ENCODE measurements around the gene WDR90. TPM values are rescaled to one million over a fixed set of nuclear protein-coding genes. Genes with fewer than 3 reads are reported as not detected.
A peak's percentile ranks its signal among the peaks of the same experiment; 100 is the strongest.

The WDR90 gene
- total RNA-seq: 50.0 TPM

DNA sequence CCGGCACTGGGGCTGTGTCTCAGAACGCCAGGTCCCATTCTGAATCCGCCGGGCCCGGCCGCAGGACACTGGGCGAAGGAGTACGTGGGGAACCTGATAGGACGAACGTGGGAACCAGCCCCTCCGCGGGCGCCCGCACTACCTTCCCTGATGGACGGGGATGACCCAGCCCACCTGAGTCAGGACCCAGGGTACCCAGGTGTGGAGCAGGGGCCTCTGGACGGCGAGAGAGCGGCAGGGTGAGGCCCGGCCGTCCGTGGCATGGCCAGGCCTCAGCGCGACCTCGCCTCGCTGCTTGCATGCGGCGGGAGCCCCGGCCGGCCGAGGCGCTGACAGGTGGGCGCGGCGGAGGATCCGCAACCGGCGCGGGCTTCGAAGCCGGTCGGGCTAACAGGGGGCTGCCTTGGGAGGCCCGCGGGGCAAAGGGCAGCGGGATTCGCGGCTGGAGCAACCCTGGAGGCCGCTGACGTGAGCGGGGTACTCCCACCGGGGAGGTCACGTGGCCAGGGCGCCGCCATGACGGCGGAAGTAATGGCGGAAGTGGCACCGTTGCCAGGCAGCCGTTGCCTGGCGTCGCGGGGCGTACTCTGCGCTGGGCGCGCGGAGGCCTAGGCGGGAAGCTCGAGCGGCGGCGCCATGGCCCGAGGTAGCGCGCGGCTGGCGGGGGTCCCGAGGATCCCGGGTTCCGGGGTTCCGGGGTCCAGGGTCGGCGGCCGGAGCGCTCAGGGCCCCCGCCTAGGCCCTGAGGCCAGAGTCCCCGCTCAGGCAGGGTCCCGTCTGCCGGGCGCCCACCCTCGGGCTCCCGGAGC, at the start of gene WDR90:
Gene WDR90, plus strand, starts transcription at position 585 of the 809 bp plus-strand sequence. Its CDS starts 52 bp downstream, at position 637.
- intact Hi-C loops (cut with DNase I): loop anchor here (1.0 kb wide), 1 partner anchor 12 kb away; no protein-coding TSS in a partner anchor
- TF ChIP-seq, protein P1, sequence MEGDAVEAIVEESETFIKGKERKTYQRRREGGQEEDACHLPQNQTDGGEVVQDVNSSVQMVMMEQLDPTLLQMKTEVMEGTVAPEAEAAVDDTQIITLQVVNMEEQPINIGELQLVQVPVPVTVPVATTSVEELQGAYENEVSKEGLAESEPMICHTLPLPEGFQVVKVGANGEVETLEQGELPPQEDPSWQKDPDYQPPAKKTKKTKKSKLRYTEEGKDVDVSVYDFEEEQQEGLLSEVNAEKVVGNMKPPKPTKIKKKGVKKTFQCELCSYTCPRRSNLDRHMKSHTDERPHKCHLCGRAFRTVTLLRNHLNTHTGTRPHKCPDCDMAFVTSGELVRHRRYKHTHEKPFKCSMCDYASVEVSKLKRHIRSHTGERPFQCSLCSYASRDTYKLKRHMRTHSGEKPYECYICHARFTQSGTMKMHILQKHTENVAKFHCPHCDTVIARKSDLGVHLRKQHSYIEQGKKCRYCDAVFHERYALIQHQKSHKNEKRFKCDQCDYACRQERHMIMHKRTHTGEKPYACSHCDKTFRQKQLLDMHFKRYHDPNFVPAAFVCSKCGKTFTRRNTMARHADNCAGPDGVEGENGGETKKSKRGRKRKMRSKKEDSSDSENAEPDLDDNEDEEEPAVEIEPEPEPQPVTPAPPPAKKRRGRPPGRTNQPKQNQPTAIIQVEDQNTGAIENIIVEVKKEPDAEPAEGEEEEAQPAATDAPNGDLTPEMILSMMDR (IDR thresholded peaks at IDR 0.05): no peak
- H3K27ac ChIP-seq: peak within 1 kb of the TSS; percentile 83 to 87
- no peaks in the 10 kb centered on the region for H3K9me3 ChIP-seq
- H3K4me3 ChIP-seq: peak within 1 kb of the TSS; percentile 76 to 91
- H3K27me3 ChIP-seq: no peaks in the 10 kb centered on the region
- peaks cover 9 to 19% of the 10 kb centered on the region in 2 donors for H3K4me1 ChIP-seq
- no peaks in the 10 kb centered on the region for H3K36me3 ChIP-seq
- peak; percentile 71 to 95 for DNase-seq (ENCODE audit: low spot score in 2 of 2)

DNA sequence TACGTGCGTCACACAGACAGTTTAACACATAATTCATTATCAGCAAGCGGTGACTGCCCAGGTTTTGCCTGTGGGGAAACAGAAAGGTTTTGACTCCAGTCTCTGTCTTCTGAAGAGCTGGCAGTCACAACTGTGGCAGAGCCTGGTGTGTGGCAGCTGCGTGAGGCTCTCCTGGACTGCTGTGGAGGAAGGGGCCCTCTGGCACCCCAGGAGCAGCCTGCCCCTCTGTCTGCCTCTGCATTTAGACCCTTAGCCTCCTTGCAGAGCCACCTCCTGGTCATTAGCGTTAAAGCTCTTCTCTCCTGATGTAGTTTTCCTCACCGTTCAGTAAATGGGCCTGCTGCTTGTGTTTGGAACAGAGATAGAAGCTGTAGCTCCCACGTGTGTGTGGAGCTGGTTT, 48.4 kb upstream of the WDR90 start:
- Histone ChIP-seq H3K27ac (no peak overlapping the region), H3K36me3 (peaks cover 9 to 17% of the 10 kb centered on the region in 2 donors), H3K4me1 (no peaks in the 10 kb centered on the region), H3K4me3 (no peak overlapping the region), H3K27me3 (no peaks in the 10 kb centered on the region), H3K9me3 (no peaks in the 10 kb centered on the region)
- intact Hi-C loops (cut with DNase I): no loop called here
- DNase-seq (ENCODE audit: low spot score in 2 of 2): no peak
- TF ChIP-seq, protein P1 (IDR thresholded peaks at IDR 0.05): no peak

DNA sequence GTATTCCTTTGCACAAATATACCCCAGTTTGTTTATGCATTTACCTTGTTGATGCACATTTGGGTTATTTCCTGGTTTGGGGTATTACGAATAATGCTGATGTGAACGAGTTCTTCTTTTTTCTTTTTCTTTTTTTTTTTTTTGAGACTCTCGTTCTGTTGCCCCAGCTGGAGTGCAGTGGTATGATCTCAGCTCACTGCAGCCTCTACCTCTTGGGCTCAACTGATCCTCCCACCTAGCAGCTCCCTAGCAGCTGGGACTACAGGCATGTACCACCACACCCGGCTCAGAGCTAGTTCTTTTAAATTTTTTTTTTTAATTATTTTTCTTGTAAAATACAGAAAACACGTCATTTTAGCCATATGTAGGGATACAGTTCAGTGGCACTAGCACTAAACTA, 45.2 kb upstream of the WDR90 start:
- intact Hi-C loops (cut with DNase I): no loop called here
- H3K4me1 ChIP-seq: no peaks in the 10 kb centered on the region
- no peaks in the 10 kb centered on the region for H3K27me3 ChIP-seq
- no peaks in the 10 kb centered on the region for H3K9me3 ChIP-seq
- peaks cover 3 to 5% of the 10 kb centered on the region in 2 donors for H3K36me3 ChIP-seq
- H3K4me3 ChIP-seq: no peak overlapping the region
- no peak for DNase-seq (ENCODE audit: low spot score in 2 of 2)
- H3K27ac ChIP-seq: no peak overlapping the region
- TF ChIP-seq, protein P1 (IDR thresholded peaks at IDR 0.05): no peak

DNA sequence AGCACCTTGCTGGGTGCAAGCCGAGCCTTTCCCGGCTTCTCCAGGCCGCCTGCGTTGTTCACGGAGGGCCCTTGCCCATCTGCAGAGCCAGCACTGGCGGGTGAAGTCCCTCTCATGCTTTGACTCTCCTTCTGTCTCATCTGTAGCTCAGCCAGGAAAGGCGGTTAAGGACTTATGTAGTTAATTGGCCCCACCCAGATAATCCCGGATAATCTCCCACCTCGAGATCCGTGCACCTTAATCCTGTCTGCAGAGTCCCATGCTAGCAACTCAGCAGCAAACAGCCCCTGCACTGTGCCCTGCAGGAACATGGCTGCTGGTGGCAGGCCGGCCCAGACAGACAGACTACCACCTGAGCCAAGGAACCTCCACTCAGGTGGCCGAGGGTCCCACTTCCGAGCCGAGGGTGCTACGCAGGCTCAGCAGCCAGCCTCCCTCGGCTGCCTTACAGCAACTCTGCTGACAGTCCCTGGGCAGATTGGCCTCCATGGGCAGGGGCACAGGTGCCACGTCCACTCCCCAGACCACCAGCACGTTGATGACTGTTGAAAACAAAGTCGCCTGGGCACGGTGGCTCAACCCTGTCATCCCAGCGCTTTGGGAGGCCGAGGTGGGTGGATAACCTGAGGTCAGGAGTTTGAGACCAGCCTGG, 42.4 kb upstream of the WDR90 start:
- H3K4me3 ChIP-seq: no peak overlapping the region
- no peaks in the 10 kb centered on the region for H3K36me3 ChIP-seq
- intact Hi-C loops (cut with DNase I): no loop called here
- no peaks in the 10 kb centered on the region for H3K9me3 ChIP-seq
- no peaks in the 10 kb centered on the region for H3K4me1 ChIP-seq
- TF ChIP-seq, protein P1 (IDR thresholded peaks at IDR 0.05): no peak
- H3K27me3 ChIP-seq: no peaks in the 10 kb centered on the region
- no peak for DNase-seq (ENCODE audit: low spot score in 2 of 2)
- no peak overlapping the region for H3K27ac ChIP-seq

DNA sequence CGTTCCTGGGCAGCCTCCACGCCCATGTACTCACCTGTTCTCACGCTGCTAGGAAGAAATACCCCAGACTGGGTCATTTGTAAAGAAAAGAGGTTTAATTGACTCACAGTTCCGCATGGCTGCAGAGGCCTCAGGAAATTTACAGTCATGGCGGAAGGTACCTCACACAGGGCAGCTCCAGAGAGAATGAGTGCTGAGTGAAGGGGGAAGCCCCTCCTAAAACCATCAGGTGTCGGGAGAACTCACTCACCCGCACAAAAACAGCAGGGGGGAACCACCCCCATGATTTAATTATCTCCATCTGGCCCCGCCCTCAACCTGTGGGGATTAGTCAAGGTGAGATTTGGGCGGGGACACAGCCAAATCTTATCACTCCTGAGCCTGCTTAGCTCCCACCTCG, 41.1 kb upstream of the WDR90 start:
- Histone ChIP-seq H3K9me3 (no peaks in the 10 kb centered on the region), H3K4me3 (no peak overlapping the region), H3K36me3 (no peaks in the 10 kb centered on the region), H3K27ac (no peak overlapping the region), H3K27me3 (no peaks in the 10 kb centered on the region), H3K4me1 (no peaks in the 10 kb centered on the region)
- intact Hi-C loops (cut with DNase I): no loop called here
- TF ChIP-seq, protein P1 (IDR thresholded peaks at IDR 0.05): no peak
- no peak for DNase-seq (ENCODE audit: low spot score in 2 of 2)
